Endothelial cell of coronary artery (primary cell): ENCODE measurements around the gene SGSH. TPM values are rescaled to one million over a fixed set of nuclear protein-coding genes. Genes with fewer than 3 reads are reported as not detected.

Experiments used
- total RNA-seq: library from RNA; depleted of rRNA; stranded (reverse); fragments of >200 nt; gene quantifications from 2 replicates; pipeline ENCODE4 v1.2.3, GENCODE V29; 2014

SGSH gene
- 13.7 and 21.1 TPM in 2 replicates for total RNA-seq

DNA sequence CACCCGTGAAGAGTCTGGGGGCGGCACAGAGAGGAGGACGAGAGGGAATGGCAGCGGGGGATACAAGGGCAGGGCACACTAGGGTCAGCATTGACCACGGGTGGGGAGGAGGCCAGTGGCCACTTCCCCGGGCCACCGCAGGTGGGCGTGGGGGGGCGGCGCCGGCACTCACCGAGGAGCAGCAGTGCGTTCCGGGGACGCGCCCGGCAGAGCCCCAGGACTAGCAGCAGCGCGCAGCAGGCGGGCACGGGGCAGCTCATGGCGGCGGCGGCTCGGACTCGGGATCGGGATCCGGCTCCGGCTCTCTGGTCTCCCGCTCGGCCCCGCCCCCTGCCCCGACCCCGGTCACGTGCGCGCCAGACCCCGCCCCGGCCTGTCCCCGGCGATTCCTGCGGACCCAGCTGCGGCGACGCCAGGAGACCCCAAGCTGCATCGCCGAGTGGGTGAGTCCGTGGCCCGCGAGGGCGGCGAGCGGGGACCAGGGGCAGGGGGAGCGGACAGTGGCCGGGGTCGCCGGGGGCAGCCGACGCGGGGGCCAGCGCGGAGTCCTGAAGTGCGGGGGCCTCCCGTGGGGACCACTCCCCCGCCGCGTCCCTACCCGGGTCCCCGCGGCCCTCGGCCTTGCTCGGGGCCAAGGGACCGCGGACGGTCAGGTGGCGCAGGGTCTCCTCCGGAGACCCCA, at the start of gene SGSH, which contains the start of gene SLC26A11:
SGSH (minus strand) TSS at position 280 of the 682 bp plus-strand sequence; CDS start at position 260, 20 bp downstream.
SLC26A11 (plus strand) TSS at position 374 of the 682 bp plus-strand sequence. CDS start 1,134 bp downstream, outside the sequence.

DNA sequence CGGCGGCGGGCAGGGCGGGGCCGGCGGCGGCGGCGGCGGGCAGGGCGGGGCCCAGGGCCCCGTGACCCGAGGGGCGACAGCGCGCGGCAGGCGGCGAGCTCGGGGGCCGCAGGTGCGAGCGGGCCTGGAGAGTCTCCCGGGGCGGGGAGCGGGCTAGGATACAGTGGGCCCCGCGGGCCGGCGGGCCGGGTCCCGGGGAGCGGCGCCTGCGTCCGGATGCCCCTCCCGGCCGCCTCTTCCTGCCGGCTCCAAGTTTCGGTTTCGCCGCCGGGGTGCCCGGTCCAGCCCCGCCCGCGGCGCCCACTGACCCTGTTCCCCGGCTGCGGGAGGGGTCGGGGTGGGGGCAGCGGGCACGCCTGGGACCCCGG, 40.6 kb upstream of the SGSH start, which contains the start of gene RNF213:
RNF213 (plus strand) TSS at position 62 of the 368 bp plus-strand sequence. CDS start 2,830 bp downstream, outside the sequence.

DNA sequence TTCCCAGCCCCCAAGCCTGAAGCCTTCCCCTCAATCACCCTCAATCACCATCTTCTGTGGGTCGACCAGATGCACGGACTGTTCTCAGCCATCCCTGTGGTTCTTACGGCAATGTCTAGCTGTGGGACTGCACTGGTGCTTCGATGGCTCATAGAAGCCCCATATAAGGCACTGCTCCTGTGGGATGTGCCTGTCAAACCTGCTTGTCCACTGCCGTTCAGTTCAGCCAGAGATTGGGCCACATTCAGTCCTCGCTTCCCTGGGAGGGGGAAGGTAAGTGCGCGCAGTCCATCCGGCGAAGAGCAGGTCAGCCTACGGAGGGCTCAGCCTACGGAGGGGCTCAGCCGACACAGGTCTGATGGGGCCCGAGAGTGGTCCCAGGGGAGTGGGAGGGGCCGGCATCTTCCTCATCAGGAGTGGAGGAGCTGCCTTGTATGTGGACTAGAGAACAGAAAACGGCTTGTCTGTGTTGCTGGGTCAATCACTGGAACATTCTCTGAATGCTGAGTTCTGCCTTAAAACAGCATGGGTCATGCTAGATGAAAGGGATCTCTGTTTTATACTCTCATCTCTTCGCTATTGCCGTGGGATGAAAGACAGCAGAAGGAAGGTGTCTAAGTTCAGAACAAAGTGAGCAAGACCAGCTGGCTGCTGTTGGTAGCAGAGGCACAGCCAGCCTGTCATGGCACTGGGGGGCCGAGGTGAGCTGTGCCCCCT, 50.2 kb downstream of the SGSH start, which contains the start of gene CARD14:
CARD14 (plus strand) TSS at position 247 of the 717 bp plus-strand sequence. CDS start 11,409 bp downstream, outside the sequence.

Other genes with a start within 250 kb of the SGSH start
- gene TBC1D16, start 184.5 kb downstream of the SGSH start, total RNA-seq, result 38.5 and 42.9 TPM in 2 replicates
- 1.5 and 2.6 TPM in 2 replicates for gene CCDC40, start 183.7 kb downstream of the SGSH start, total RNA-seq
- 14.9 and 26.4 TPM in 2 replicates for gene GAA, start 118.8 kb downstream of the SGSH start, total RNA-seq
- gene EIF4A3, start 73.2 kb downstream of the SGSH start, total RNA-seq, result 119 and 121 TPM in 2 replicates
- gene CARD14, start 50.3 kb downstream of the SGSH start, total RNA-seq, result 0.09 TPM in 1 of 2 replicates, not detected in the other
- 6.9 and 10.2 TPM in 2 replicates for gene SLC26A11, start 94 bp upstream of the SGSH start, total RNA-seq
- gene RNF213, start 40.5 kb upstream of the SGSH start, total RNA-seq, result 81.3 and 141 TPM in 2 replicates
- 18.5 and 21.5 TPM in 2 replicates for gene ENDOV, start 194.8 kb upstream of the SGSH start, total RNA-seq